Measurements from ENCODE around the gene JAM2. TPM values are rescaled to one million over a fixed set of nuclear protein-coding genes. Genes with fewer than 3 reads are reported as not detected.

JAM2 gene
- total and polyA plus RNA-seq, 10 of the 15 experiments (the other 5 are each of a cell fraction or from before 2014, with no cell fraction given): 2.1 to 30.4 (median 8.6) TPM

- Histone ChIP-seq H2AFZ (ENCODE audit: control insufficient read depth, low read depth, low read length) (no peak overlapping the region), H3K79me2 (ENCODE audit: control insufficient read depth, insufficient read depth, low read length) (no peaks in the 10 kb centered on the region), H3K9ac (ENCODE audit: control insufficient read depth, insufficient read depth, low read length) (no peak overlapping the region), H3K27me3 (replicated peaks in 1 of 2; ENCODE audit: control insufficient read depth in 2 of 2, insufficient read depth in 2 of 2, low read length in 1 of 2) (no peaks in the 10 kb centered on the region), H3K9me3 (replicated peaks; ENCODE audit: control insufficient read depth, insufficient read depth, low read length) (no peaks in the 10 kb centered on the region), H4K20me1 (ENCODE audit: control insufficient read depth, insufficient read depth) (no peaks in the 10 kb centered on the region), H3K36me3 (ENCODE audit: control insufficient read depth in 2 of 2, insufficient read depth in 2 of 2, low read length in 1 of 2) (no peaks in the 10 kb centered on the region), H3K4me2 (ENCODE audit: control insufficient read depth, insufficient read depth) (no peak overlapping the region), H3K4me3 (no peak overlapping the region), H3K4me1 (ENCODE audit: control insufficient read depth, insufficient read depth, low read length) (no peaks in the 10 kb centered on the region), H3K27ac (ENCODE audit: control insufficient read depth, insufficient read depth) (no peak overlapping the region)
- BruUV-seq (replicated peaks): no TSS peak
- TF ChIP-seq TAF1 (IDR thresholded peaks at IDR 0.05; ENCODE audit: borderline replicate concordance, low read depth, low read length) (no peak), CBFB (IDR thresholded peaks at IDR 0.05; ENCODE audit: low read depth) (no peak), SUPT20H (IDR thresholded peaks at IDR 0.05; ENCODE audit: borderline replicate concordance, control insufficient read depth, low read depth, low read length) (no peak), RBBP5 (conservative IDR thresholded peaks at IDR 0.05) (no peak), ZNF207 (IDR thresholded peaks at IDR 0.05; ENCODE audit: borderline replicate concordance) (no peak), SKIL (IDR thresholded peaks at IDR 0.05; ENCODE audit: low read depth, poor library complexity, severe bottlenecking) (no peak), E4F1 (IDR thresholded peaks at IDR 0.05; ENCODE audit: borderline replicate concordance, partially characterized antibody) (no peak), HSF1 (IDR thresholded peaks at IDR 0.05; ENCODE audit: low read depth, low read length) (no peak), CHD4 (IDR thresholded peaks at IDR 0.05) (no peak), TARDBP (IDR thresholded peaks at IDR 0.05; ENCODE audit: borderline replicate concordance) (no peak), ZNF592 (IDR thresholded peaks at IDR 0.05) (no peak), STAT3 (IDR thresholded peaks at IDR 0.05; ENCODE audit: low read depth, low read length) (no peak), PKNOX1 (IDR thresholded peaks at IDR 0.05) (no peak)
- FAIRE-seq (no peak), ATAC-seq (no peak), DNase-seq (ENCODE audit: low read depth, low spot score) (no peak)
- CTCF ChIA-PET: no interaction called here
- RAD21 ChIA-PET (ENCODE audit: unreplicated experiment): interaction anchor here (1.1 kb wide), 1 partner anchor 23 kb away, joined by 3 read pairs; the partner anchor contains the start of gene JAM2
- 81% methylated on average over 3 of the region's 3 CpGs for WGBS (ENCODE audit: insufficient coverage, insufficient replicate concordance, low lambda C conversion rate, missing lambda C conversion rate)
- intact Hi-C loops (cut with micrococcal nuclease; ENCODE audit: unreplicated experiment) (no loop called here), in situ Hi-C loops (cut with MboI) (no loop called here)
- SMC1A ChIA-PET (ENCODE audit: uncharacterized antibody, unreplicated experiment): interaction anchor here (1.1 to 1.3 kb wide), 2 partner anchors 22 to 77 kb away, joined by 3 read pairs; no protein-coding TSS in a partner anchor
- POLR2A ChIA-PET: no interaction called here
Measured at GRCh38 chr21:25615880-25616279, 23.2 kb upstream of the JAM2 start.
